Testis (tissue), 2 donors: Measurements from ENCODE around the gene TRMO.

Experiments
- POLR2A ChIP-seq: fragments of 450-650 bp; IDR thresholded peaks from one replicate; pipeline ENCODE4 v1.6.1; 2017; ENCODE audit warnings: antibody characterized with exemption, mild to moderate bottlenecking, moderate library complexity
- TF ChIP-seq, protein P1 (sequence below), 3 experiments: fragments of 450-650 bp in 2 of 3; fragments of 200-600 bp in 1 of 3; sonication (generic) in 1 of 3; IDR thresholded peaks; one replicate each; pipeline ENCODE4 v1.5.1; 2016 to 2019; ENCODE audit warnings: antibody characterized with exemption in 3 of 3, mild to moderate bottlenecking in 2 of 3, moderate library complexity in 1 of 3

DNA sequence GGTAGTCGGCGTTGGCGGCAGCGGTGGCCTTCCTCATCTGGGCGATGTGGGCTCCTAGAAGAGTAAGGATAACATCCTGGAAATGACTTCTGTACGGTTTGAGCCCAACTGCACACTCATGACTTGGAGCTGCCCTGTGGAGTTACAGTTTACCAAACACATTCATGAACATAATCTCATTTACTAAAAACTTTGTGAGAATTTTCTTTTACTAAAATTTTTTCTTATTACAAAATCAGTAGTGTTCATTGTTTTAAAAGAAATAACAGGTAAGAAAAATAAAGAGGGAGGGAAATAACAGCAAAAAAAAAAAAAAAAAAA is 63.9 kb downstream of the TRMO start:
- TF ChIP-seq, protein P1, sequence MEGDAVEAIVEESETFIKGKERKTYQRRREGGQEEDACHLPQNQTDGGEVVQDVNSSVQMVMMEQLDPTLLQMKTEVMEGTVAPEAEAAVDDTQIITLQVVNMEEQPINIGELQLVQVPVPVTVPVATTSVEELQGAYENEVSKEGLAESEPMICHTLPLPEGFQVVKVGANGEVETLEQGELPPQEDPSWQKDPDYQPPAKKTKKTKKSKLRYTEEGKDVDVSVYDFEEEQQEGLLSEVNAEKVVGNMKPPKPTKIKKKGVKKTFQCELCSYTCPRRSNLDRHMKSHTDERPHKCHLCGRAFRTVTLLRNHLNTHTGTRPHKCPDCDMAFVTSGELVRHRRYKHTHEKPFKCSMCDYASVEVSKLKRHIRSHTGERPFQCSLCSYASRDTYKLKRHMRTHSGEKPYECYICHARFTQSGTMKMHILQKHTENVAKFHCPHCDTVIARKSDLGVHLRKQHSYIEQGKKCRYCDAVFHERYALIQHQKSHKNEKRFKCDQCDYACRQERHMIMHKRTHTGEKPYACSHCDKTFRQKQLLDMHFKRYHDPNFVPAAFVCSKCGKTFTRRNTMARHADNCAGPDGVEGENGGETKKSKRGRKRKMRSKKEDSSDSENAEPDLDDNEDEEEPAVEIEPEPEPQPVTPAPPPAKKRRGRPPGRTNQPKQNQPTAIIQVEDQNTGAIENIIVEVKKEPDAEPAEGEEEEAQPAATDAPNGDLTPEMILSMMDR (IDR thresholded peaks at IDR 0.05): no peak
- no peak for TF ChIP-seq POLR2A
